ENCODE data around the gene ANKFY1. TPM values are rescaled to one million over a fixed set of nuclear protein-coding genes. Genes with fewer than 3 reads are reported as not detected.

Gene ANKFY1
- total and polyA plus RNA-seq, 2 experiments from 2014 or later, result 18.6 to 32.8 TPM

DNA sequence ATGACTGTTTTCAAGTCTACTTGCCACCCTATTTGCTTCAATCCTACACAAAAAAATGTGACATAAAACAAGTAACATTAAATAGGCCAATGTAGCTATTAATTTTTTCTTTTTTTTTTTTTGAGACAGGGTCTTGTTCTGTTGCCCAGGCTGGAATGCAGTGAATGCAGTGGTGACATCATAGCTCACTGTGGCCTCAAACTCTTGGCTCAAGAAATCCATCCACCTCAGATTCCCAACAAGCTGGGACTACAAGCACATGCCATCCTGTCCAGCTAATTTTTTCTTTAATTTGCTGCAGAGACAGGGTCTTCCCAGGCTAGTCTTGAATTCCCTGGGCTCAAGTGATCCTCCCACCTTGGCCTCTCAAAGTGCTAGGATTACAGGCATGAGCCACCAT, 29.4 kb downstream of the ANKFY1 start:
- Histone ChIP-seq H3K9me3 (ENCODE audit: low read depth) (no peaks in the 10 kb centered on the region), H3K79me2 (peaks cover 11% of the 10 kb centered on the region), H3K27me3 (no peaks in the 10 kb centered on the region), H4K20me1 (ENCODE audit: insufficient read depth, poor library complexity, severe bottlenecking) (no peaks in the 10 kb centered on the region), H3K4me3 (no peak overlapping the region), H3K9me2 (replicated peaks; ENCODE audit: insufficient read depth) (no peaks in the 10 kb centered on the region), H3K36me3 (replicated peaks; ENCODE audit: insufficient read depth, low read depth) (no peaks in the 10 kb centered on the region), H2AFZ (no peak overlapping the region), H3K4me2 (no peak overlapping the region), H3K4me1 (ENCODE audit: insufficient read depth) (peaks cover 15% of the 10 kb centered on the region), H3K27ac (peak overlapping the region; percentile 27)
- DNase-seq (ENCODE audit: low spot score), result no peak
- TF ChIP-seq EZH2phosphoT487 (IDR thresholded peaks at IDR 0.05; ENCODE audit: low read depth, severe bottlenecking, unreplicated experiment) (no peak), EZH2 (IDR thresholded peaks at IDR 0.05; ENCODE audit: borderline replicate concordance) (no peak)
- TF ChIP-seq, protein P1, sequence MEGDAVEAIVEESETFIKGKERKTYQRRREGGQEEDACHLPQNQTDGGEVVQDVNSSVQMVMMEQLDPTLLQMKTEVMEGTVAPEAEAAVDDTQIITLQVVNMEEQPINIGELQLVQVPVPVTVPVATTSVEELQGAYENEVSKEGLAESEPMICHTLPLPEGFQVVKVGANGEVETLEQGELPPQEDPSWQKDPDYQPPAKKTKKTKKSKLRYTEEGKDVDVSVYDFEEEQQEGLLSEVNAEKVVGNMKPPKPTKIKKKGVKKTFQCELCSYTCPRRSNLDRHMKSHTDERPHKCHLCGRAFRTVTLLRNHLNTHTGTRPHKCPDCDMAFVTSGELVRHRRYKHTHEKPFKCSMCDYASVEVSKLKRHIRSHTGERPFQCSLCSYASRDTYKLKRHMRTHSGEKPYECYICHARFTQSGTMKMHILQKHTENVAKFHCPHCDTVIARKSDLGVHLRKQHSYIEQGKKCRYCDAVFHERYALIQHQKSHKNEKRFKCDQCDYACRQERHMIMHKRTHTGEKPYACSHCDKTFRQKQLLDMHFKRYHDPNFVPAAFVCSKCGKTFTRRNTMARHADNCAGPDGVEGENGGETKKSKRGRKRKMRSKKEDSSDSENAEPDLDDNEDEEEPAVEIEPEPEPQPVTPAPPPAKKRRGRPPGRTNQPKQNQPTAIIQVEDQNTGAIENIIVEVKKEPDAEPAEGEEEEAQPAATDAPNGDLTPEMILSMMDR (IDR thresholded peaks at IDR 0.05; ENCODE audit: poor library complexity), result no peak

- Histone ChIP-seq H3K4me2 (no peak overlapping the region), H3K9me2 (replicated peaks; ENCODE audit: insufficient read depth) (no peaks in the 10 kb centered on the region), H3K79me2 (peaks cover 11% of the 10 kb centered on the region), H3K4me3 (no peak overlapping the region), H3K36me3 (replicated peaks; ENCODE audit: insufficient read depth, low read depth) (no peaks in the 10 kb centered on the region), H3K27ac (peak overlapping the region; percentile 27), H3K4me1 (ENCODE audit: insufficient read depth) (peaks cover 20% of the 10 kb centered on the region), H2AFZ (no peak overlapping the region), H4K20me1 (ENCODE audit: insufficient read depth, poor library complexity, severe bottlenecking) (no peaks in the 10 kb centered on the region), H3K9me3 (ENCODE audit: low read depth) (no peaks in the 10 kb centered on the region), H3K27me3 (no peaks in the 10 kb centered on the region)
- WGBS (ENCODE audit: low lambda C conversion rate, missing lambda C conversion rate), result 92% methylated on average over 7 of the region's 7 CpGs
- DNase-seq (ENCODE audit: low spot score), result no peak
- TF ChIP-seq EZH2 (IDR thresholded peaks at IDR 0.05; ENCODE audit: borderline replicate concordance), result no peak
- no peak for TF ChIP-seq EZH2phosphoT487 (IDR thresholded peaks at IDR 0.05; ENCODE audit: low read depth, severe bottlenecking, unreplicated experiment)
- TF ChIP-seq, protein P1 (IDR thresholded peaks at IDR 0.05; ENCODE audit: poor library complexity), result no peak
Observed at GRCh38 chr17:4233668-4234258, 30.0 kb downstream of the ANKFY1 start.

DNA sequence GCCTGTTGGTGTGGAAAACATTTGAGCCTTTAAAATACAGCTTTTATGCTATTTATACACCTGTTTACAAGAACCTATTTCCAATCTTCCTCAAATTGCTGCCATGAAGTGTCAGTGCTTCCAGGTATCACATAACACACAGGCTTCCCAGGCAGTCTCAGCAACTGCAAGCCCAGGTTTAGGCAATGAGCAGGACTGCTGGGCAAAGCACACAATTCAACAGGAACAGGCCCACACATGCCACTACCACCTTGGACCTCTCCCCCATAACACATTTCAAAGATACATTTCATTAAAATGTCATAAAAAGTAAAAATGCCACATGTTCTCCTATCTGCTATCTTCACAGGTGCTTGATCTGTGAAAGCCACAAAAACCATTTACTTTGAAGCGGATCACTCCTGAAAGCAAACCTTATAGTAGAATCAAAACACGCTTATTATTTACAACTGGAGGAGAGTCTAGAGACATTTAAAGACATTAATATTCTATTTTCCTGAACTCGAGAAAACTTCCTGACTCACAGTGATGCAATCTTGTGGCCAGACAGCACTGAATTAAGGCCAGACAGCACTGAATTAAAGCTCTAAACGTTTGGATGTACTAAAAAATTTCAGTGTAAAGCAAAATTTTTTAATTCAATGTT, 31.5 kb downstream of the ANKFY1 start:
- no peaks in the 10 kb centered on the region for H3K27me3 ChIP-seq
- H3K4me2 ChIP-seq, result no peak overlapping the region
- peaks cover 11% of the 10 kb centered on the region for H3K79me2 ChIP-seq
- H3K9me3 ChIP-seq (ENCODE audit: low read depth), result no peaks in the 10 kb centered on the region
- peak overlapping the region; percentile 27 for H3K27ac ChIP-seq
- H3K9me2 ChIP-seq (replicated peaks; ENCODE audit: insufficient read depth), result no peaks in the 10 kb centered on the region
- DNase-seq (ENCODE audit: low spot score), result no peak
- H3K36me3 ChIP-seq (replicated peaks; ENCODE audit: insufficient read depth, low read depth), result no peaks in the 10 kb centered on the region
- peaks cover 22% of the 10 kb centered on the region for H3K4me1 ChIP-seq (ENCODE audit: insufficient read depth)
- H2AFZ ChIP-seq, result no peak overlapping the region
- H4K20me1 ChIP-seq (ENCODE audit: insufficient read depth, poor library complexity, severe bottlenecking), result no peaks in the 10 kb centered on the region
- TF ChIP-seq, protein P1 (IDR thresholded peaks at IDR 0.05; ENCODE audit: poor library complexity), result no peak
- TF ChIP-seq EZH2phosphoT487 (IDR thresholded peaks at IDR 0.05; ENCODE audit: low read depth, severe bottlenecking, unreplicated experiment), result no peak
- TF ChIP-seq EZH2 (IDR thresholded peaks at IDR 0.05; ENCODE audit: borderline replicate concordance), result no peak
- WGBS (ENCODE audit: low lambda C conversion rate, missing lambda C conversion rate), result 74% methylated on average over 4 of the region's 4 CpGs
- H3K4me3 ChIP-seq, result no peak overlapping the region

All from hepatocyte (in vitro differentiated cells).